Measurements from ENCODE around the gene ZNF45. TPM values are rescaled to one million over a fixed set of nuclear protein-coding genes. Genes with fewer than 3 reads are reported as not detected.

The ZNF45 gene
- total and polyA plus RNA-seq, 8 donors: 0.89 to 17.1 (median 4.3) TPM

DNA sequence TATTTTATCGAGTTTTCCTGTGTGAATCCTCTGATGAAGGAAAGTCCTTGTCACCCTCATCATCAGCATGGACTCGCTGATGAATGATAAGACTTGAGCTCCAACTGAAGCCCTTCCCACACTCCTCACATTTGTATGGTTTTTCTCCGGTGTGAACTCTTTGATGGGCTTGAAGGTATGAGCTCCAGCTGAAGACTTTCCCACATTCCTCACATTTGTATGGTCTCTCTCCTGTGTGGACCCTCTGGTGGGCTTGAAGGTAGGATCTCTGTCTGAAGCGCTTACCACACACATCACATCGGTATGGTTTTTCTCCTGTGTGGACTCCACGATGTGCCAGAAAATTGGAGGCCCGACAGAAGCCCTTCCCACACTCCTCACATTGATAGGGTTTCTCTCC lies 21.7 kb downstream of the ZNF45 start:
- Histone ChIP-seq H3K36me3 (peaks cover 51 to 66% (median 53%) of the 10 kb centered on the region in 4 donors), H3K9me3 (peaks cover 54 to 100% (median 98%) of the 10 kb centered on the region in 4 donors), H3K4me1 (no peaks in the 10 kb centered on the region), H3K27me3 (no peaks in the 10 kb centered on the region), H3K27ac (no peak overlapping the region), H3K4me3 (no peak overlapping the region)
- 92 to 99% (median 98%) methylated on average over 7 of the region's 7 CpGs for WGBS, 5 donors
- TF ChIP-seq, protein P1, sequence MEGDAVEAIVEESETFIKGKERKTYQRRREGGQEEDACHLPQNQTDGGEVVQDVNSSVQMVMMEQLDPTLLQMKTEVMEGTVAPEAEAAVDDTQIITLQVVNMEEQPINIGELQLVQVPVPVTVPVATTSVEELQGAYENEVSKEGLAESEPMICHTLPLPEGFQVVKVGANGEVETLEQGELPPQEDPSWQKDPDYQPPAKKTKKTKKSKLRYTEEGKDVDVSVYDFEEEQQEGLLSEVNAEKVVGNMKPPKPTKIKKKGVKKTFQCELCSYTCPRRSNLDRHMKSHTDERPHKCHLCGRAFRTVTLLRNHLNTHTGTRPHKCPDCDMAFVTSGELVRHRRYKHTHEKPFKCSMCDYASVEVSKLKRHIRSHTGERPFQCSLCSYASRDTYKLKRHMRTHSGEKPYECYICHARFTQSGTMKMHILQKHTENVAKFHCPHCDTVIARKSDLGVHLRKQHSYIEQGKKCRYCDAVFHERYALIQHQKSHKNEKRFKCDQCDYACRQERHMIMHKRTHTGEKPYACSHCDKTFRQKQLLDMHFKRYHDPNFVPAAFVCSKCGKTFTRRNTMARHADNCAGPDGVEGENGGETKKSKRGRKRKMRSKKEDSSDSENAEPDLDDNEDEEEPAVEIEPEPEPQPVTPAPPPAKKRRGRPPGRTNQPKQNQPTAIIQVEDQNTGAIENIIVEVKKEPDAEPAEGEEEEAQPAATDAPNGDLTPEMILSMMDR (IDR thresholded peaks at IDR 0.05): no peak
- TF ChIP-seq POLR2A (IDR thresholded peaks at IDR 0.05) (no peak), EP300 (IDR thresholded peaks at IDR 0.05) (no peak), POLR2AphosphoS5 (IDR thresholded peaks at IDR 0.05) (no peak)
- no peak for DNase-seq
- intact Hi-C loops (cut with DNase I; ENCODE audit: low total_unique reads): no loop called here

DNA sequence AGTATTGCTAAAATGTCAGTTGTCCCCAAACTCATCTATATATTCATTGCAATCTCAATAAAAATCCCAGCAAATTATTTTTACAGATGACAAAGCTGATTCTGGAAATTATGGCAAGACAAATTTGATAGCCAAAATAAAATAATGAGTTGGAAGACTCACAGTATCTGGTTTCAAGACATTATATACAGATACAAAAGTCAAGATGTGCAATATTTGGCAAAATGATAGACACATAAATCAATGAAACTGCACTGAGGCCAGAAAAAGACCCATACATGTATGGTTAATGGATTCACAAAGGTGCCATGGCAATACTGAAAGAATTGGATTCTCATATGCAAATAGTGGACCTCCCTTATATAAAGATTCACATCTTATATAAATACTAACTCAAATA lies 24.2 kb downstream of the ZNF45 start:
- H3K9me3 ChIP-seq: peaks cover 51 to 100% (median 98%) of the 10 kb centered on the region in 4 donors
- no peak overlapping the region for H3K4me3 ChIP-seq
- no peak overlapping the region for H3K27ac ChIP-seq
- no peaks in the 10 kb centered on the region for H3K27me3 ChIP-seq
- H3K4me1 ChIP-seq: no peaks in the 10 kb centered on the region
- H3K36me3 ChIP-seq: peaks cover 26 to 41% (median 28%) of the 10 kb centered on the region in 4 donors
- intact Hi-C loops (cut with DNase I; ENCODE audit: low total_unique reads): no loop called here
- TF ChIP-seq, protein P1 (IDR thresholded peaks at IDR 0.05): no peak
- TF ChIP-seq POLR2A (IDR thresholded peaks at IDR 0.05) (no peak), EP300 (IDR thresholded peaks at IDR 0.05) (no peak), POLR2AphosphoS5 (IDR thresholded peaks at IDR 0.05) (no peak)
- no peak for DNase-seq

DNA sequence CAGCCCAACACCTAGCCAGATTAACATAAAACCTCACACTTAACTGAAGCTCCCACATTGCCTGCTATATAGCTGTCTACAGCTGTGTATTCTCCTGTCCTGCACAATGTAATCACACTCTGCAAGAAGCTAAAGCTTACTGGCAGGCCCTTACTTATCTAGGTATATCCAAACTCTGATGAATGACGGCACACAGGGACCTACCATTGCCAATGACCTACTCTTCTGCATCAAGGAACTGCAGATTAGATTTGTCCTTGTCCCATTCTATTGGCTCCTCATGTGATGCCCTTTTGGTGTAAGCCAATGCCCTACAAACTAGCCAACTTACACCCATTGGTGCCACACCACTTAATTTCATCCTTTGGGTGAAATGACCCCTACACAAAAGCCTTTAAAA lies 26.4 kb downstream of the ZNF45 start:
- intact Hi-C loops (cut with DNase I; ENCODE audit: low total_unique reads): no loop called here
- no peaks in the 10 kb centered on the region for H3K27me3 ChIP-seq
- no peak for DNase-seq
- H3K9me3 ChIP-seq: peaks cover 29 to 100% (median 94%) of the 10 kb centered on the region in 4 donors
- H3K4me1 ChIP-seq: no peaks in the 10 kb centered on the region
- TF ChIP-seq, protein P1 (IDR thresholded peaks at IDR 0.05): no peak
- TF ChIP-seq POLR2A (IDR thresholded peaks at IDR 0.05): no peak
- no peak for TF ChIP-seq EP300 (IDR thresholded peaks at IDR 0.05)
- no peak for TF ChIP-seq POLR2AphosphoS5 (IDR thresholded peaks at IDR 0.05)
- H3K4me3 ChIP-seq: no peak overlapping the region
- WGBS, 5 donors: 90 to 100% (median 96%) methylated on average over 1 of the region's 1 CpG
- H3K36me3 ChIP-seq: peaks cover 4 to 18% (median 6%) of the 10 kb centered on the region in 4 donors
- H3K27ac ChIP-seq: no peak overlapping the region

DNA sequence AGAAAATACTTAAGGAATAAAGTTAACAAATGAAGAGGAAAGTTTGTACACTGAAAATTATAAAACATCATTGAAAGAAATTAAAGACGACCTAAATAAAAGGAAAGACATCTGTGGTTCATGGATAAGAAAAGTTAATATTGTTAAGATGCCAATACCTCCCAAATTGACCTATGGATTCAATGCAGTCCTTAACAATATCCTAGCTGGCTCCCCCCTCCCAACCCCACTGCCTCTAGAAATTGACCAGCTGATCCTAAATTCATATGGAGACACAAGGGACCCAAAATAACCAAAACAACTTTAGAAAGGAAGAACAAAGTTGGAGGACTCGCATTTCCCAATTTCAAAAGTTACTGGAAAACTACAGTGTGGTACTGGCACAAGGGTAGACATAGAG lies 28.3 kb downstream of the ZNF45 start:
- Histone ChIP-seq H3K27ac (no peak overlapping the region), H3K27me3 (no peaks in the 10 kb centered on the region), H3K4me3 (no peak overlapping the region), H3K36me3 (peaks cover 0 to 6% (median 0%) of the 10 kb centered on the region in 4 donors), H3K4me1 (peaks cover 0 to 7% (median 4%) of the 10 kb centered on the region in 4 donors), H3K9me3 (peaks cover 14 to 100% (median 90%) of the 10 kb centered on the region in 4 donors)
- intact Hi-C loops (cut with DNase I; ENCODE audit: low total_unique reads): no loop called here
- WGBS, 5 donors: 86 to 98% (median 96%) methylated on average over 2 of the region's 2 CpGs
- TF ChIP-seq POLR2A (IDR thresholded peaks at IDR 0.05): no peak
- no peak for TF ChIP-seq EP300 (IDR thresholded peaks at IDR 0.05)
- TF ChIP-seq, protein P1 (IDR thresholded peaks at IDR 0.05): no peak
- no peak for TF ChIP-seq POLR2AphosphoS5 (IDR thresholded peaks at IDR 0.05)
- no peak for DNase-seq
